Lower leg skin (tissue), 3 donors: ENCODE measurements around the gene CHPF.

ENCODE experiments used
- POLR2A ChIP-seq, 2 donors: fragments of 450-650 bp; IDR thresholded peaks; one replicate each; pipeline ENCODE4 v1.6.1; 2016 to 2017; ENCODE audit warnings: antibody characterized with exemption in 2 of 2, mild to moderate bottlenecking in 1 of 2, moderate library complexity in 1 of 2
- TF ChIP-seq, protein P1 (sequence below), 3 donors: fragments of 450-650 bp; IDR thresholded peaks; one replicate each; pipeline ENCODE4 v1.5.1; 2016; ENCODE audit warnings: antibody characterized with exemption in 3 of 3, mild to moderate bottlenecking in 3 of 3, moderate library complexity in 2 of 3

- TF ChIP-seq, protein P1, sequence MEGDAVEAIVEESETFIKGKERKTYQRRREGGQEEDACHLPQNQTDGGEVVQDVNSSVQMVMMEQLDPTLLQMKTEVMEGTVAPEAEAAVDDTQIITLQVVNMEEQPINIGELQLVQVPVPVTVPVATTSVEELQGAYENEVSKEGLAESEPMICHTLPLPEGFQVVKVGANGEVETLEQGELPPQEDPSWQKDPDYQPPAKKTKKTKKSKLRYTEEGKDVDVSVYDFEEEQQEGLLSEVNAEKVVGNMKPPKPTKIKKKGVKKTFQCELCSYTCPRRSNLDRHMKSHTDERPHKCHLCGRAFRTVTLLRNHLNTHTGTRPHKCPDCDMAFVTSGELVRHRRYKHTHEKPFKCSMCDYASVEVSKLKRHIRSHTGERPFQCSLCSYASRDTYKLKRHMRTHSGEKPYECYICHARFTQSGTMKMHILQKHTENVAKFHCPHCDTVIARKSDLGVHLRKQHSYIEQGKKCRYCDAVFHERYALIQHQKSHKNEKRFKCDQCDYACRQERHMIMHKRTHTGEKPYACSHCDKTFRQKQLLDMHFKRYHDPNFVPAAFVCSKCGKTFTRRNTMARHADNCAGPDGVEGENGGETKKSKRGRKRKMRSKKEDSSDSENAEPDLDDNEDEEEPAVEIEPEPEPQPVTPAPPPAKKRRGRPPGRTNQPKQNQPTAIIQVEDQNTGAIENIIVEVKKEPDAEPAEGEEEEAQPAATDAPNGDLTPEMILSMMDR (IDR thresholded peaks at IDR 0.05) = no peak
- TF ChIP-seq POLR2A (IDR thresholded peaks at IDR 0.05) = no peak
Measured at GRCh38 chr2:219527076-219527394, 16.6 kb downstream of the CHPF start.
